ENCODE data around the gene FADS2.

- TF ChIP-seq EZH2phosphoT487 (IDR thresholded peaks at IDR 0.05; ENCODE audit: insufficient read depth, low read depth): no peak
- no peak for TF ChIP-seq EZH2 (IDR thresholded peaks at IDR 0.05; ENCODE audit: insufficient read depth, poor library complexity, severe bottlenecking)
Observed at GRCh38 chr11:61854966-61855714, 27.0 kb downstream of the FADS2 start.

All from GM23248 (cell line).